Body of pancreas (tissue), 4 donors: ENCODE data around the gene ANKRD13D.

Source experiments
- POLR2A ChIP-seq, 3 donors: fragments of 450-650 bp; IDR thresholded peaks; one replicate each; pipeline ENCODE4 v1.6.1; 2016; ENCODE audit warnings: antibody characterized with exemption in 3 of 3, mild to moderate bottlenecking in 2 of 3
- TF ChIP-seq, protein P1 (sequence below), 7 experiments: fragments of 450-650 bp in 4 of 7; fragments of 200-600 bp in 3 of 7; sonication (generic) in 3 of 7; IDR thresholded peaks; one replicate each; pipeline ENCODE4 v1.5.1; 2016 to 2019; ENCODE audit warnings: antibody characterized with exemption in 7 of 7

DNA sequence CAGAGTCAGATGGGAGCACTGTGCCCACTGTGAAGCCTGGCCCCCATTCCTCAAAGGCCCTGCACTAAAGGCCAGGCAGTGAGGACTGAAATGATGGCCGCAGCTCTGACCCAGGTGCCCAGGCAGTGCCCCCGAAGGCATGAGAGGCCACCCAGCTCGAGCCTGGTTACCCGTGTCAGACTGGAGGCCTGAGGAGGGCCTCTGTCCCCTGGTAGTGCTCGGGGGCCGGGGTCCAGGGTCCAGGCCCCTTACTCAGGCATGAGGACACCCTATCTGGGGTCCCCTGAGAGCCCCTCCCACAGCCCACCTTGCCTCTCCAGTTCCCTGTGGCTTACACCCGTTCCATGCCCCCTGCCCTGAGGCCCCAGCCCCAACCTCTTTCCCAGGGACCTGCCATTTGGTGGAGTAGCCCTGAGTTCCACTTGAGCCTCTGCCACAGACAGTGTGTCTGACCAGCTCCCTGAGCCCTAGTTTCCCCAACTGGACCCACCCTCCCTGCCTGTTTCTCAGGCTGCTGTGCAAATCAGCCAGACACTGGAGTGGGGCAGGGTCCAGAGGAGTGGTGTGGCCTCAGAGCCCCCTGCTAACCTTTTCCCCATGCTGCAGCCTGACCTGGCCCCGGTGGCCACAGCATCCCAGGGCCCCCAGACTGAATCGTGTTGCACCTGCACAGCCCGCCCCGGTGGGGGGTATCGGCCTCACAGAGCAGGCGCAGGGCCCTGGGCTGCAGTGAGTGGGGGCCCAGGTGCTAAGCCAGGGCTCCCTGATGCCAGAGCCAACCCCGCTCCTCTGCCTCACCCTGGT, 10.8 kb upstream of the ANKRD13D start:
- TF ChIP-seq POLR2A (IDR thresholded peaks at IDR 0.05), result no peak
- TF ChIP-seq, protein P1, sequence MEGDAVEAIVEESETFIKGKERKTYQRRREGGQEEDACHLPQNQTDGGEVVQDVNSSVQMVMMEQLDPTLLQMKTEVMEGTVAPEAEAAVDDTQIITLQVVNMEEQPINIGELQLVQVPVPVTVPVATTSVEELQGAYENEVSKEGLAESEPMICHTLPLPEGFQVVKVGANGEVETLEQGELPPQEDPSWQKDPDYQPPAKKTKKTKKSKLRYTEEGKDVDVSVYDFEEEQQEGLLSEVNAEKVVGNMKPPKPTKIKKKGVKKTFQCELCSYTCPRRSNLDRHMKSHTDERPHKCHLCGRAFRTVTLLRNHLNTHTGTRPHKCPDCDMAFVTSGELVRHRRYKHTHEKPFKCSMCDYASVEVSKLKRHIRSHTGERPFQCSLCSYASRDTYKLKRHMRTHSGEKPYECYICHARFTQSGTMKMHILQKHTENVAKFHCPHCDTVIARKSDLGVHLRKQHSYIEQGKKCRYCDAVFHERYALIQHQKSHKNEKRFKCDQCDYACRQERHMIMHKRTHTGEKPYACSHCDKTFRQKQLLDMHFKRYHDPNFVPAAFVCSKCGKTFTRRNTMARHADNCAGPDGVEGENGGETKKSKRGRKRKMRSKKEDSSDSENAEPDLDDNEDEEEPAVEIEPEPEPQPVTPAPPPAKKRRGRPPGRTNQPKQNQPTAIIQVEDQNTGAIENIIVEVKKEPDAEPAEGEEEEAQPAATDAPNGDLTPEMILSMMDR (IDR thresholded peaks at IDR 0.05), result no peak
